ENCODE data around the gene ARHGDIB.
A peak's percentile ranks its signal among the peaks of the same experiment; 100 is the strongest.

The ARHGDIB gene

DNA sequence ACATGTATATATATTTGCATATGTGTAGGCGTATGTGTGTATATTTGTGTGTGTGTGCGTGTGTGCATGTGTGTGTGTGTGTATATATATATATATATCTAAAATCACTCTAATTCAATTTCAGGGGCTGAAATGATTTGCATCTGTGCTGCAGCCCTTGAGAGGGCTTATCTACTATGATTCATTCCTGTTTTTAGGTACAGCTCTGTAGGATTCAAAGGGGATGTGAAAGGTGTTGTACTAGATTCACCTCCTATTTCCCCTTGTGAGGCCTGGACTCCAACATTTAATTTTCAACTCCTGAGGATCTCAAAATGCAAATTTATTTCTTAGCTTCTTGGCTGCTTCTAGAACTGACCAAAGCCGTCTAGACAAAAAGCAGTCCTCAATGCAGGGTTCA, 34.1 kb downstream of the ARHGDIB start:
- no peak for DNase-seq

DNA sequence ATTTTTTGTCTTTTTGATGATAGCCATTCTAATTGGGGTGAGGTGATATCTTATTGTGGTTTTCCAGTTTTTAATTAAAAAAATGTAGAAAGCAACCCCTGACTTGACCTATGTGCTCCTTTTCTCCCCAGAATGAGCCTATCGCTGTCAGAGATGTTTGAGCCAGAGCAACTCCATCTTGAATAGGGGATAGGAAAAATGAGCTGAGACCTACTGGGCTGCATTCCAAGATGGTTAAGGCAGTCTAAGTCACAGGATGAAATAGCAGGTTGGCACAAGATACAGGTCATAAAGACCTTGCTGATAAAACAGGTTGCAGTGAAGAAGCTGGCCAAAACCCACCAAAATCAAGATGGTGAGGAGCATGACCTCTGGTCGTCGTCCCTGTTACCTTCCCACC, 36.9 kb downstream of the ARHGDIB start:
- DNase-seq: no peak

DNA sequence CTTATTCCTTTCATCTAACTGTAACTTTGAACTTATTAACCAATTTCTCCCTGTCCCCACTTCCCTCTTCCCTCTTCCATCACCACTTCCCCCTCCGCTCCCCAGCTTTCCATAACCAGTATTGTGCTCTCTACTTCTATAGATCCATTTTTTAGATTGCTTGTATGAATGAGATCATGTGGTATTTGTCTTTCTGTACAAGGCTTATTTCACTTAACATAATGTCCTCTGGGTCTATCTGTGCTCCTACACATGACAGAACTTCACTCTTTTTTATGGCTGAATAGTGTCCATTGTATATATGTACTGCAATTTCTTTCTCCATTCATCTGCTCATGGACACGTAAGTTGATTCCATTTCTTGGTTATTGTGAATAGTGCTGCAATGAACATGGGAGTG, 37.5 kb downstream of the ARHGDIB start:
- no peak for DNase-seq

DNA sequence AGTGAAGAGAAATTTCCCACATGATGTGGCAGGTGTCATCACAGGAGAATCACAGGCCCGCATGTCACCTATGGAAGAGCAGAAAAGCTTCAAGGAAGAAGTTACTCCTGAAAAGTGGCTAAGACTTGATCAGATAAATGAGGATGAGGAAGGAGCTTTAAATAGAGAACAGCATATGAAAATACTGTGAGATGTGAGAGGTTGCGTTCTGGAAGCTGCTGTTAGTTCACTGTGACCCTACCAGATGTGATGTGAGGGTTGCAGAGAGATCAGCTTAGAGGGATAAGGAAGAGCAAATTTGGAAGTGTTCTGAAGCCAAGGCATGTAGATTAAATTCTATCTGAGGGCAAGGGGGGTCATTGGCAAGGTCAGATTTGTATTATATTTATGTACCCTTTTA, 40.2 kb downstream of the ARHGDIB start:
- DNase-seq: no peak

DNA sequence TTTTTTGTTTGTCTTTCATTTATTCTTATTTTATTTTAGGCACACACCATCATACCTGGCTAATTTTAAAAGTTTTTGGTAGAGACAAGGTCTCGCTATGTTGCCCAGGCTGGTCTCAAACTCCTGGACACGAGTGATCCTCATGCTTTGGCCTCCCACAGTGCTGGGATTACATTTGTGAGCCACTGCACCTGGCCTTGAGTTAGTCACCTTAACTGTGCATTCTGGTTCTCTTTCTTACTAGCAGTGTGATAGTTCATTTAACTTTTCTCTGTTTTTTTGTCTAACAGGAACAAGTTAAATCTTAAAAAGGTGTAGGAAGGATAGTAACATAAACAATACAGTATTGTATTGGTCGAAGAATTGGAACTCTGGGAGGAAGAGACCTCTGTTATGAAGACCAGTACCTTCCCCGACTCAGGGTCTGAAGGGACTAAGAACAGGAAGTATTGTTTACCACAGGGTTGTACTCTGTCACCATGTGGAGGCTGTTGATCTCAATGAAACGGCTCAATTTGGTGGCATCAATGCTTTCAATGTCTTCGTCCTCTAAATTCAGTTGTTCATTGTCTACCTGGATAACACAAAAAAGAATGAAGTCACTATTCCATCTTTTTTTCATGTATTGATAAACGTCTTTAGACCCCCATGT, 40.8 kb downstream of the ARHGDIB start:
- no peak for DNase-seq

DNA sequence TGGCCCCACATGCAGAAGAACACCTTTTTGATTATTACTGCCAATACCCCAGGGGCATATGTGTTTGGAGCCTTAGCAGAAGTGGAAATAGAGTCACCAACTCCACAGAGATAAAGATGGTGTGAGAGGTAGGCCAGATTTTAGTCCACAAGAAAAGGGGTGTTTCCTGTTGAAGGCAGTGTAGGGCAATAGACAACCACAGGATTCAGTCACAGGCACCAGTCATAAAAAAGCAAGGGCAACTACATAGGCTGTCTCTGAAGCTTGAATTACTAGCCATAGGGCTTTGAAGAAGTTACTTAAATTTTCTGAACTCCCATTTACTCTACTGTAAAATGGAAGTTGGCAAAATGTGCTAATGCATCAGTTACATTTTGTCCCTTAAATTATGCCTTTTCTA, 41.9 kb downstream of the ARHGDIB start:
- DNase-seq: no peak

DNA sequence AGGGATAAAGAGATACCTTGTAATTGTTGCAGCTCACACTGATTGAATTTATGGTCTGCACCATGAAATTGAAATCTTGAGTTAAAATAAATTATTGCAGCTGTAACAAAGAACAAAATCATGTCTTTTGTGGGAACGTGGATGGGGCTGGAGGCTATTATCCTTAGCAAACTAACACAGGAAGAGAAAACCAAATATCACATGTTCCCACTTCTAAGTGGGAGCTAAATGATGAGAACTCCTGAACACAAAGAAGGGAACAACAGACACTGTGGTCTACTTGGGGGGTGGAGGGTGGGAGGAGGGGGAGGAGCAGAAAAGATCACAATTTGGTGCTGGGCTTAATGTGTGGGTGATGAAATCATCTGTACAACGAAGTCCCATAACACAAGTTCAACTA, 45.7 kb downstream of the ARHGDIB start:
- no peak for DNase-seq

DNA sequence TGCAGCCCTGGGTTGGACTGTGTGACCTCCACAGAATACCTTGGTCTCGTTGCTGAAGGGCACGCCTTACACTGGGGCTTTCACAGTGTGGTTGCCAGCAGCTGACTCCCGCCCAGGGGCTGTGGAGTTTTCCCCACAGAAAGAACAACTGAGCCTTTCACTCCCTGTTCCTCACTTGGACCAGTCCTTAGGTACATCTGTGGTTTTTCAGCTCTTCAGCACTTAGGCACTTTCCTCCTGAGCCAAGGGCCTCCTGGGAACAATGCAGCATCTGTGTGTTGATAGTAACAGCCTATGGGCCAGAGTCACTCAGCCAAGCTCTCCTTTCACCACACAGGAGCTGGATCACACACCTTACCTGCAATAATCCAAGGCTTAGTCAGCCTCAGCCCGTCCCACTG, 48.0 kb downstream of the ARHGDIB start:
- peak; percentile 27 for DNase-seq

DNA sequence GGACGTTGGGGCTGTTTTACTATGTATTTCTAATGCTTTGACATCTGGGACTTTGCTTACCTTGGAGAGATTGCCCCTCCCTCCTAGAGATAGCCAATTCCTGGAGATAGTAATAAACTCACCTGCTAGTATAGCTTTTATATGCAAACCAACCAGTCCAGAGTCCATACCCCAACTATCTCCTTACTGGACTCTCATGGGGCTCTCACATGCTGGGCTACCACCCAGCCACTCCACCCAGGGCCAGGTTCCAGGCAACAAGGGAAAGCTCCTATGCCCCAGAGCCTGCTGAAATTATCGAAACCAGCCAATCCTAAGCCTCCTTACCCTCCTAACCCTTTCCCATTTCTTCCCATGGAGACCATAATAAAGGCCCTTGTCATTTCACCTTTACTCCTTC, 50.3 kb downstream of the ARHGDIB start:
- no peak for DNase-seq

DNA sequence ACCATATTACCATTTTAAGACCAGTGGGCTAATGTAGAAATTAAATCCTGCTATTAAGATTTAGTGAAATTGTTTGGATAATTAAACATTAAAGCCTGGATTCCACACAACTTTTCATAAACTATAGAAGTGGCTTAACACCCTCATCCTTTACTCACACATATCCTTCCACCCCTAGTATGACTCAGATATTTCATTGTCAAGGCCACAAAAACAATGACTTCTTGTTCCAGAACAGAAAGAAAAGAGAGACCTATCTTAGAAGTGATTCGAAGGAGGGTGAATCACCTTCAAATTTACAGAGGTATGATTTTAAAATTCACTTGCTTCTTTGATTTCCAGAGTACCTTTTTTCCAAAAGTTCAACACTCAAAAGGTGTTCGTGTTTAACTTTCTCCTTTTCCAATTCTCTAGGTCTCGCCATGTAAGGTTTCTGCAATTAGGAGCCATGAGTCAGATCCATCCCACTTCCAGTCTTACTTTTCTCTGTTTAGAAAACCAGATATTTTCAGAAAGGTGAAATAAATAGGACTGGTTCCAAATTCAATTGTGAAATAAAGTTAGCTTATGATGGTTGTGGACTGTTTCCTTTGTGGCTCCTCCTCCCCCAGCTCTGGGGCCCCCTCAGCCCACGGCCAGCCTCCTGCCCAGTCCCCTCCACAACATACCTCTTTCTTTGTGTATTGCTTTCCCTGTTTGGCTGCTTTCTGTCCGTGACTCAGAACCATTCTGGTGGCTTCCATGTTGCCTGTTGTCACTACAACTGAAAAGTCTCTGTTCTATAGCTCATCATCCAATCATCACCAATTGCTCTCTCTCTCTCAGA, 51.1 kb downstream of the ARHGDIB start:
- no peak for DNase-seq

DNA sequence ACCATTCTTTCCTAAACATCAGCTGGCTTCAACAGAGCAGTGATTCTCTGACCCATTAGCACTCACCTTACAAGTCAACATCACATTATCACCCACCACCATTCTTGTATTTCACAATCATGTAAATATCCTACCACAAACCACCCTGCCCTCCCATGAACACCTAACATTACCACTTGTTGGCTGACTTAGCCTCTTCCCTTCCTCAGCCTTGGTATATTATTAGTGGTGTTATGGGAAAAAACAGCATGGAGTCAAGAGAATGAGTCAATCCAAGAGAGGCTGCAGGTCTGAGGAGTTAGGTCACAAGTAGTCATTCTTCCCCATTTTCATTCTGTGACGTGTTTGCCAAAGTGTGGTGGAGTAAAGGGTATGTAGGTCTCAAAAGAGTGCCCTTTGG, 53.4 kb downstream of the ARHGDIB start:
- DNase-seq: no peak

DNA sequence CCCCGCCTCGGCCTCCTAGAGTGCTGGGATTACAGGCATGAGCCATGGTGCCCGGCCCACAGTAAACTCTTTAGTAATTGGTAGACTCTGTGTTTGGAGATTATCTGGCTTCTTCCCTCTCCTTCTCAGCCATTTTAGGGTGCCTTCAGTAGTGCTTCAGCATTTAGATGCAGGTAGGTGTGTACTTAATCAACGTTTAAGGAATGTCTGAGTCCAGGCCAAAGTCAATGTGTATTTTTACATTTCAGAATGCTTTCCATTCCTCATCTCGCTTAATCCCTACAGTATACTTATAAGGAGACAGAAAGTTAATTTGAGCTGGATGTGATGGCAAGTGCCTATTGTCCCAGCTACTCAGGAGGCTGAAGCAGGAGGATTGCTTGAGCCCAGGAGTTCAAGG, 55.3 kb downstream of the ARHGDIB start:
- no peak for DNase-seq

DNA sequence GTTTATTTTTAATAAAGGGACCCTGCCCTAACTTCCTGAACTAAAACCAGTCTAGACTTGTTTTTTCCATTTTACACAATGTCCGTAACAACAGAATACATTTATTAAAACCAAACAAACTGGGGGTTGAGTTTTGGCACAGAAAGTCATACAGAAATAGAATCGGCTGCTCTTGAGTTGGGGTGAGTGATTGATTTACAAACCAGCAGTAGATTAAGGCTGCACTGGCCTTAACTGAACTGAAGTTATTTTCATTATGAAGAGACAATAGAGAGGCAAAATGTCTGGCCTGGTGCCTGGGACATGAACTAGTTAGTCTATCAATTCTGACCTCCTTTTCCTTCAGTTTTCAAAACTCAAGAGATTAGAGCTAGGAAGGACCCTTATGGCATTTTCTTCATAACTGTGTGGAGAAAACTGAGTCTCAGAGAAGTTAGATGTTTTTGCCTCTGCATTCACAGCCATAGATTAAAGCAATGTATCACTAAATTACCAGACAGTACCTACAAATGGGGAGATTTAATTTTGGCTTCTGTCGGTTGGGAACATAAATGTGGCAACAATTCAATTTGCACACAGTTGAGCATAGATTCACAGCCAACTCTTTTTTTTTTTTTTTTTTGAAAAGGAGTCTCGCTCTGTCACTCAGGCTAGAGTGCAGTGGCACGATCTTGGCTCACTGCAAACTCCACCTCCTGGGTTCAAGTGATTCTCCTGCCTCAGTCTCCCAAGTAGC, 56.0 kb downstream of the ARHGDIB start:
- no peak for DNase-seq

DNA sequence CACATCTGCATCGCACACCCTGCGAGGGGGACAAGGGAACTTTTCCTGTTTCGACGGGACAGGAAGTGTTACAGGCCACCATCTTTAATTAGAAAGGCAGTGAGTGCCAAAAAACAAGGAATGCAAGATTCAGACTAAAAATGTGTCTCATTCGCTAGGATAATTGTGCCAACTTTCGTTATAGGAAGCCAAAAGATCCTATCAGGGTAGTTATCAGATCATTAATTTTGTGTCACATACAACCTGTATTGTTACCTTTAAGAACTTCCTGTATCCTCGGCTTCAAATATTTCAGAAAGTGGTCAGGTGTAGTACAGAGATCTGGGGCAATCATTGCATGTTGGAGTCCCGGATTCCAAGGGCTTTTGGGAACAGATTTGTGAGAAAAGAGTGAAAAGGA, 56.5 kb downstream of the ARHGDIB start:
- DNase-seq: no peak

DNA sequence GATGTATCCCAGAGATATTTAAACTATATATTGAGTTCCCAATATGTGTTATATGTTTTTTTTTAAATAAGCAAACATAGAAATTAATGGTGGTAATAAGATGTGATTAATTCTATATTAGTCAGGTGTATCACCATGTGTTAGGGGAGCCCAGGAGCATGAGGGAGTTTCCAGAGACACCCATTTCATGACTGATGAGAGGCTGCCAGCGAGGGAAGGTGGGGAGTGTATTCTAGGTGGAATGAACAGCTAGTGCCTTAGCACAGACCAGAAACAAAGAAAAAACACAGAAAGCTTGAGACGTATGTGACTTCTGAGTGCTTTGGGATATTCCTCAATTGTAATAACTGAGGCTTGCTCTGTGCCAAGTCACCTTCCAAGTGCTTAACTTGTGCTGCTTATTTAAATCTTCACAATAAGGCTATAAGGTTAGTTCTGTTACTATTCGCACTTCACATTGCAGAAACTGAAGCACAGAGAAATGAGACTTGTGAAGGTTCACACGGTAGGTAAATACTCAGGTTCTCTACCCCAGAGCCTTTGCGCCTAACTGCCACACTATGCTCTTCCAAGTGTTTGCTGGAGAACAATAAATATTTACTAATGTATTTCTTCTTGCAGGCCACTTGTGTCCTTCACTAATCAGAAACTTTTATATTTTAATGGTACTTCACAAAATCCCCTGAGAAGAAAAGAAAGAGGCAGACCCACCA, 57.9 kb downstream of the ARHGDIB start:
- no peak for DNase-seq

DNA sequence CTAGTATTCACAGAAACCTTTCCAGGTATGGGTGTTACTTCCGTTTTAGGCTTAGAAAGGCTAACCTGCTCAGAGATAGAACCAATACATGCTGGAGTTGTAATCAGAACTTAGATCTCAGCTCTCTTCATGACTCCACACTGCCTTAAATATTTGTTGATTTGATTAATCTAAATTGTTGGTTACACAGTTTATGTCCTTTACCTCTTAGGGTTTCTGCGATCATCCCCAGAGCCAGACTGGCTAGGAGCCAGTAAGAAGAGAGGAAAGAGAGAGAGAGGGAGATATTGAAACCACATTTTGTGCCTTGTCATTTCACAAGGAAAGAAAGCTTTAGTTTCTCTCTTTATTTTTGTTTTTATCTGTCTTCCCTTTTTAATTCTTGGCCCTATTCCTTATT, 58.9 kb downstream of the ARHGDIB start:
- DNase-seq: no peak

DNA sequence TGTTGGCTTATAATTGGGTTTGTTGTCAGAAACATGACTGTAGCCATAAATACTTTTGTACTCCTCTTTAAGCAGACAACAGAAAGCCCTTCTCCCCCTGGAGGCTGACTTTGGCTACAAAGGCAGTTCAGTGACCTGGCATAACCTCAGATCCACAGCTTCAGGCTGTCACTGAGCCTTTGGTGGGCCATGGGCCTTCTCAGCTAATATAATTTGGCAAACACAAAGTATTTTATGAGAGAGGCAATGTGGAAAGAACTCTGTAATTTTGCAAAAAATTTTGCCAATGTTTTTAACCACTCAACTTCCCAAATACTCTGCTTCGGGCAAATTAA, 60.2 kb downstream of the ARHGDIB start:
- DNase-seq: no peak

DNA sequence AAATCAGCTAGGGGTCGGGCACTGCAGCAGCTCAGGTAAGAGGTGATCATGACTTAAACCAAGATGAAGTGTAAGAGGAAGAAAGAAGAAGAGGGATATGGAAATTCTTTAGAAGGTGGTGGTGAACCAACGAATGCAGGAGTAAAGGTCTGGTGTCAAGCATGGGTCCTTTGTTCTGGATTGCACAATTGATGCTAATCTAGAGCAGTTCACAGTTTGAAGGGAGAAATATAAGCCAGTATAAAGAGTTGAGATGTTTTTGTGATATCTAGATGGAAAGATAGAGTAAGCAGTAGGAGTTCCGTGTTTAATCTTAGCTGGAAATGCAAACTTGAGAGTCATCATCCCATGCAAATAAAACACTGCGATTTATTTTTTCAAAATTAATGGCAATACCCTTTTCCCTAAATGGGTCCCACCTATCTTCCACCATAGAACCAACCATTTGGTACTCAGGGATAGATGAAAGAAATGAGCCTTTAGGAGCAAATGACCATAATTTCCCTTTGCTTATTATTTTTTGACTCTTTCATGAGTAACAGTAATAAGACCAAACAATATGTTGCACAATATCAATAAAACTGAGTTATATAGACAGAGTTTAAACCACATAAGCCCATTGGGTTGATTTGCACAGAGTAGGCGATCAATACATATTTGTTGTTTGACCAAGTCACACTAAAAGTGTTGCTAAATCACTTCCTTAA, 60.7 kb downstream of the ARHGDIB start:
- no peak for DNase-seq

DNA sequence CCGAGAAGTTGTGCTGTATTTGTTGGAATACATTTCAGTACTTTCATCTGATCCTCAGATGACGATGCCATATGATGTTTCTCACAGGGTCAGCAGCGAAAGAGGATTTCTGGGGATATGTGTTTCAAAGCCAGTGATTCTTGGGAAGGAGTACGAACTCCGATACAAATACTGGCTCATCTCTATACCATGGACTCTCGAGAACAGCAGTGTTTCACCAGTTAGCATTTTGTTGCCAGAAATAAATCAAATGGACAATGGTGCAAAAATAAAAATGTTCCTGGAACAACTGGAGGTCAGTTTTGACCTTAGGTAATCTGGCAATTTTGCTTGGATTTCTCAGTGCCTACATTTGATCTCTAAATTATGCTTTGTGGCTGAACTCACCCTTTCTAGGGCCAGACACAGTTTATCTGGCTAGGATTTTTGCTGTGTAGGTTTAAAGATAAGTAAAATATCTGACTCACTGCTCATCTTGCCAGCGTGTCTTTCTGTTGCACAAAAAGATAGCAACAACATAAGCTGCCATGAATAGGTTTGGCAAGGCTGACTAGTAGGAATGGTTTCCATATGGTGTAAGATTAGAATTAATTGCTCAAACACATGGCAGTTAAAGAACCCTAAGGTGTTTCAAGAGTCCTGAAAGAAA, 64.8 kb downstream of the ARHGDIB start:
- DNase-seq: peak; percentile 91

DNA sequence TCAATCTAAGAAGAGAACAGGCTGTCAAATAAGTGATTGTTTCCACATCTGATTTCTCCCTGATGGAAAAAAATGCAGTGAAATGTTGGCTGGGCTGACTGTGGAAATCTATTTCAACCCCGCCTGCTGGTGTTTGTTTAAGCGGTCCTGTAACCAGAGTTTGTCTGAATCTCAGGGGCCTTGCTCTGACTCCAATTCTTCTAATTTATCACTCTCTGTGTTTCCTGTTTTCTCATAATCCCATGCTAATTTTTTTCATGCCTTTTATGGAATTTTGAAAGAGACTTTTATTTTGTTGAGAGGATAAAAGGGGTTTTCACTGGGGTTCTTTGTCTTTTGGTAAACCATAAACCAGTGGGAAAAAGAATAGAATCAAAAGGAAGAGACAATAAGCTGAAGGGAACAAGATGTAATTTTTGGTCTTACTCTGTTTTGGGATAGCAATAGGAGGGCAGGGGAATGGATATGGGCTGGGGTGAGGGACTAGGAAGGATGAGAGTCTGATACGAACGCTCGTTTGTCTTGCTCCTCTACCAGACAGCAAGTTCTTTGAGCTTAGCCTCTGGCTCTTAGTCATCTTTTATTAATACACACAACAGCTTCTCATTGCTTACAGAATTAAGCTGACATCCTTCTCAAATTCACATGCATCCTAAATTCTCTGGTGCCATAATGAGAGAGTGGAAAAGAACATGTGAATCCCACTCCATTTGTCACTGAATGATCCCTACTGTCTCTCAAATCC, 67.7 kb downstream of the ARHGDIB start:
- DNase-seq: peak; percentile 45

DNA sequence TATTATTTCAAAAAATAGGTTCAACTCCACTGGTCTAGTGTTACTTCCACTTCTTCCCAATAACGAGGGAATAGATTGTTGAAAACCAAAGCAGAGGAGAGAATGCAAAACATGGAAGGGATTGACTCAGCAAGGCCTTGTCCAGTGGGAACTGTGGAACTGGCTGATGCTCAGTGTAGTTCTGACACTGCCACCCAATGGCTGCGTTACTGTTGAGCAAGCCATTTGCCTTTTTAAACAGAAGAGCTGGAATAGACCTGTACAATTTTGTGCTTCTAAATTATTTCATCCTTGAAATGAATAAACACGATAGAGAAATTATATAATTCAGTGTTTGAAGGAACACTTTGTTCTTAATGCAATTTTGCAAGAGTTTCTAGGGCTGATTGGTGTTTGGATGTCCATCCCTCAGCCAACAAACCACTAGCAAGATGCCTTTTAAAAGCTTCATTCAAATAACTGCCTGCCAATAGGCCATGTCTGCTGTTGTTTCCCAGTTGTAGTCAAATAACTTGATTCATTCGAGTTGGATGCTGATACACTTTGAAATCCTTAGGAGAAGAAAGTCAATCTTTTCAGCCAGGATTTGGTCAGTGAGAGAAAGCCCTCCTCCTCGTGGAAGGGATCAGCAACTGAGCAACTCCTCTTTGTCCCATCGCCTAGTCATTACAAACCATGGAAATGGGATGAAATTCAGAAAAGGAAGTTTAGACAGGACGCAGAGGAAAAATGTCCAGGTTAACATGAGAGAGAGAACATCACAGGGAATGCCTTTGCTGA, 68.5 kb downstream of the ARHGDIB start:
- DNase-seq: peak; percentile 54

Measured in NCI-H1694 treated with DMSO at 0.1 percent for 48 hours (cell line).